GM18505 (cell line): Measurements from ENCODE around the gene TNK1.

ENCODE experiments used
- ATAC-seq: cut with Tn5 transposase; IDR thresholded peaks from one replicate; pipeline ENCODE4 v1.9.1; 2021; ENCODE audit not compliant: unreplicated experiment
- POLR2A ChIP-seq: IDR thresholded peaks from 4 replicates; pipeline ENCODE4 v1.6.1; 2011; ENCODE audit warnings: borderline replicate concordance; ENCODE audit not compliant: insufficient read depth, insufficient read length; ENCODE audit errors: extremely low read depth

Gene TNK1

GRCh38 chr17:7415784-7416183 is 34.9 kb downstream of the TNK1 start:
- no peak for TF ChIP-seq POLR2A
- ATAC-seq: no peak

- ATAC-seq: no peak
Observed at GRCh38 chr17:7416323-7416722, 35.4 kb downstream of the TNK1 start.

GRCh38 chr17:7417056-7417655 is 36.3 kb downstream of the TNK1 start:
- no peak for ATAC-seq
- TF ChIP-seq POLR2A: no peak

More at GRCh38 chr17:7416323-7416722, 35.4 kb downstream of the TNK1 start:
- no peak for TF ChIP-seq POLR2A

- no peak for ATAC-seq
- no peak for TF ChIP-seq POLR2A
Observed at GRCh38 chr17:7418472-7419152, 37.7 kb downstream of the TNK1 start.

- ATAC-seq: no peak
- TF ChIP-seq POLR2A: no peak
Observed at GRCh38 chr17:7419819-7420610, 39.1 kb downstream of the TNK1 start, which contains the start of gene SPEM1. Gene SPEM1 (plus strand): TSS chr17:7420324. CDS start chr17:7420385, 61 bp downstream.

- TF ChIP-seq POLR2A: no peak
- ATAC-seq: no peak
Observed at GRCh38 chr17:7421186-7421585, 40.3 kb downstream of the TNK1 start.

- no peak for ATAC-seq
- no peak for TF ChIP-seq POLR2A
Observed at GRCh38 chr17:7423679-7424078, 42.8 kb downstream of the TNK1 start.

GRCh38 chr17:7425316-7425715 is 44.4 kb downstream of the TNK1 start, which contains the start of gene SPEM2:
Gene SPEM2 (plus strand): TSS chr17:7425616. CDS start chr17:7425689, 73 bp downstream.
- no peak for TF ChIP-seq POLR2A
- ATAC-seq: no peak

- no peak for TF ChIP-seq POLR2A
- no peak for ATAC-seq
Observed at GRCh38 chr17:7425756-7426155, 44.9 kb downstream of the TNK1 start.

- ATAC-seq: no peak
Observed at GRCh38 chr17:7426203-7426863, 45.4 kb downstream of the TNK1 start.

GRCh38 chr17:7426896-7427489 is 46.1 kb downstream of the TNK1 start:
- no peak for TF ChIP-seq POLR2A
- no peak for ATAC-seq

More at GRCh38 chr17:7426203-7426863, 45.4 kb downstream of the TNK1 start:
- TF ChIP-seq POLR2A: no peak

GRCh38 chr17:7427549-7427948 is 46.7 kb downstream of the TNK1 start:
- no peak for TF ChIP-seq POLR2A
- no peak for ATAC-seq

GRCh38 chr17:7428557-7428956 is 47.7 kb downstream of the TNK1 start, which contains the start of gene SPEM3:
Gene SPEM3 (plus strand): TSS chr17:7428857. CDS start chr17:7428903, 46 bp downstream.
- ATAC-seq: no peak

More at GRCh38 chr17:7428557-7428956, 47.7 kb downstream of the TNK1 start, which contains the start of gene SPEM3:
- no peak for TF ChIP-seq POLR2A
